H9 (cell line): ENCODE results near the gene PANK2. TPM values are rescaled to one million over a fixed set of nuclear protein-coding genes. Genes with fewer than 3 reads are reported as not detected.

Experiments used
- DNase-seq: peaks from one replicate; pipeline ENCODE4 v3.0.0-alpha.2; 2017
- H2AFZ ChIP-seq: one replicate; pipeline ENCODE4 v1.6.1; 2013; ENCODE audit warnings: mild to moderate bottlenecking, low read length, control low read depth, moderate library complexity
- H2AK5ac ChIP-seq: 2 replicates; pipeline ENCODE4 v1.6.1; 2013; ENCODE audit warnings: low read length, control low read depth, mixed read lengths; ENCODE audit not compliant: insufficient read length
- H2BK120ac ChIP-seq: one replicate; pipeline ENCODE4 v1.6.1; 2013; ENCODE audit warnings: low read depth, mild to moderate bottlenecking, low read length, control low read depth, inconsistent platforms; ENCODE audit not compliant: poor library complexity, severe bottlenecking
- H2BK12ac ChIP-seq: 2 replicates; pipeline ENCODE4 v1.6.1; 2013; ENCODE audit warnings: low read length, control low read depth, mixed read lengths, low read depth; ENCODE audit not compliant: insufficient read length
- H2BK15ac ChIP-seq: 2 replicates; pipeline ENCODE4 v1.6.1; 2013; ENCODE audit warnings: low read depth, low read length, control low read depth
- H2BK20ac ChIP-seq: one replicate; pipeline ENCODE4 v1.6.1; 2013; ENCODE audit warnings: low read depth, mild to moderate bottlenecking, low read length, control low read depth, inconsistent platforms; ENCODE audit not compliant: poor library complexity, severe bottlenecking
- H2BK5ac ChIP-seq: 2 replicates; pipeline ENCODE4 v1.6.1; 2013; ENCODE audit warnings: low read length, control low read depth, mixed read lengths; ENCODE audit not compliant: insufficient read length
- H3K14ac ChIP-seq: 2 replicates; pipeline ENCODE4 v1.6.1; 2013; ENCODE audit warnings: low read length, control low read depth; ENCODE audit not compliant: insufficient read depth
- H3K18ac ChIP-seq: 2 replicates; pipeline ENCODE4 v1.6.1; 2013; ENCODE audit warnings: low read depth, mild to moderate bottlenecking, mixed read lengths, low read length, control low read depth; ENCODE audit not compliant: insufficient read length
- H3K23ac ChIP-seq: 2 replicates; pipeline ENCODE4 v1.6.1; 2013; ENCODE audit warnings: low read length, control low read depth, mixed read lengths, low read depth; ENCODE audit not compliant: insufficient read length
- H3K23me2 ChIP-seq: 2 replicates; pipeline ENCODE4 v1.6.1; 2013; ENCODE audit warnings: low read depth, mild to moderate bottlenecking, mixed read lengths, low read length, control low read depth; ENCODE audit not compliant: insufficient read length, poor library complexity, severe bottlenecking
- H3K27ac ChIP-seq: 2 replicates; pipeline ENCODE4 v1.5.1; 2013; ENCODE audit warnings: low read length, control low read depth, mixed read lengths, low read depth; ENCODE audit not compliant: insufficient read length
- H3K27me3 ChIP-seq: 2 replicates; pipeline ENCODE4 v1.6.1; 2013; ENCODE audit warnings: low read length, control low read depth, inconsistent platforms; ENCODE audit not compliant: insufficient read depth
- H3K4ac ChIP-seq: 2 replicates; pipeline ENCODE4 v1.6.1; 2013; ENCODE audit warnings: low read depth, mild to moderate bottlenecking, control low read depth, inconsistent platforms, low read length, moderate library complexity
- H3K4me1 ChIP-seq: 2 replicates; pipeline ENCODE4 v1.6.1; 2013; ENCODE audit warnings: low read length, control low read depth, inconsistent platforms; ENCODE audit not compliant: insufficient read depth
- H3K4me2 ChIP-seq: 2 replicates; pipeline ENCODE4 v1.6.1; 2013; ENCODE audit warnings: low read length, control low read depth, mixed read lengths; ENCODE audit not compliant: insufficient read length, insufficient read depth
- H3K56ac ChIP-seq: 2 replicates; pipeline ENCODE4 v1.6.1; 2013; ENCODE audit warnings: low read depth, mild to moderate bottlenecking, mixed read lengths, low read length, control low read depth; ENCODE audit not compliant: insufficient read length
- H3K79me1 ChIP-seq: 2 replicates; pipeline ENCODE4 v1.6.1; 2013; ENCODE audit warnings: low read depth, mild to moderate bottlenecking, moderate library complexity, low read length, control low read depth, inconsistent platforms; ENCODE audit not compliant: insufficient read depth, poor library complexity, severe bottlenecking
- H3K79me2 ChIP-seq: 2 replicates; pipeline ENCODE4 v1.6.1; 2013; ENCODE audit warnings: low read length, control low read depth, inconsistent platforms; ENCODE audit not compliant: insufficient read depth
- H3K9ac ChIP-seq: 2 replicates; pipeline ENCODE4 v1.6.1; 2013; ENCODE audit warnings: low read length, control low read depth, mixed read lengths; ENCODE audit not compliant: insufficient read length; ENCODE audit errors: extremely low read depth
- H3K9me3 ChIP-seq: one replicate; pipeline ENCODE4 v1.6.1; 2013; ENCODE audit warnings: low read depth, low read length, inconsistent platforms; ENCODE audit not compliant: control insufficient read depth
- H3T11ph ChIP-seq: one replicate; pipeline ENCODE4 v1.6.1; 2013; ENCODE audit warnings: mild to moderate bottlenecking, low read length, control low read depth, inconsistent platforms
- H4K20me1 ChIP-seq: one replicate; pipeline ENCODE4 v1.6.1; 2013; ENCODE audit not compliant: control insufficient read depth, insufficient read length, insufficient read depth
- H4K5ac ChIP-seq: 2 replicates; pipeline ENCODE4 v1.6.1; 2013; ENCODE audit warnings: low read depth, mild to moderate bottlenecking, mixed read lengths, low read length, control low read depth; ENCODE audit not compliant: insufficient read length
- H4K8ac ChIP-seq: replicated peaks from 2 replicates; pipeline ENCODE4 v1.6.1; 2013; ENCODE audit warnings: low read length, control low read depth, mixed read lengths, low read depth; ENCODE audit not compliant: insufficient read length
- H4K91ac ChIP-seq: 2 replicates; pipeline ENCODE4 v1.6.1; 2013; ENCODE audit warnings: low read depth, mild to moderate bottlenecking, moderate library complexity, mixed read lengths, low read length, control low read depth; ENCODE audit not compliant: insufficient read length
- H3K27ac Mint-ChIP-seq, 3 experiments: 2 replicates in 2 of 3; 3 replicates in 1 of 3; pipeline ENCODE4 v1.8.0; 2020 to 2021; ENCODE audit warnings: mixed read lengths in 3 of 3, mild to moderate bottlenecking in 1 of 3, moderate library complexity in 1 of 3
- H3K27me3 Mint-ChIP-seq: 2 replicates; pipeline ENCODE4 v1.8.0; 2021; ENCODE audit warnings: low read depth, mild to moderate bottlenecking, moderate library complexity, mixed read lengths
- H3K36me3 Mint-ChIP-seq, 3 experiments: 2 replicates in 2 of 3; 3 replicates in 1 of 3; pipeline ENCODE4 v1.8.0; 2020 to 2021; ENCODE audit warnings: low read depth in 3 of 3, mixed read lengths in 3 of 3; ENCODE audit not compliant: insufficient read depth in 1 of 3
- H3K4me1 Mint-ChIP-seq, 2 experiments: 2 replicates each; pipeline ENCODE4 v1.8.0; 2020; ENCODE audit warnings: mixed read lengths in 2 of 2
- H3K4me3 Mint-ChIP-seq, 2 experiments: 2 replicates in 1 of 2; 3 replicates in 1 of 2; pipeline ENCODE4 v1.8.0; 2020 to 2021; ENCODE audit warnings: mild to moderate bottlenecking in 2 of 2, mixed read lengths in 2 of 2, moderate library complexity in 1 of 2
- H3K9me3 Mint-ChIP-seq, 2 experiments: 2 replicates in 1 of 2; 3 replicates in 1 of 2; pipeline ENCODE4 v1.8.0; 2020; ENCODE audit warnings: mild to moderate bottlenecking in 2 of 2, mixed read lengths in 2 of 2, moderate library complexity in 1 of 2
- whole genome bisulfite sequencing: extraction: QIAGEN DNeasy Blood & Tissue Kit; methylation state at CpG from one replicate; pipeline ENCODE4 v1.1.7; 2013; ENCODE audit warnings: missing lambda C conversion rate, low lambda C conversion rate, mixed read lengths; ENCODE audit not compliant: insufficient read length; ENCODE audit errors: extremely low coverage; 5-methylcytosine and 5-hydroxymethylcytosine counted together
- total RNA-seq: library from RNA; stranded (reverse); gene quantifications from 2 replicates; pipeline ENCODE4 v1.2.1, GENCODE V29; 2021
- TF ChIP-seq, protein P1 (sequence below): fragments of 200-600 bp; sonication (generic); conservative IDR thresholded peaks from 3 replicates; pipeline ENCODE4 v1.8.0; 2021; ENCODE audit warnings: antibody characterized with exemption, mild to moderate bottlenecking

Gene PANK2
- total RNA-seq, 1 experiment from 2014 or later, result 65.4 TPM

DNA sequence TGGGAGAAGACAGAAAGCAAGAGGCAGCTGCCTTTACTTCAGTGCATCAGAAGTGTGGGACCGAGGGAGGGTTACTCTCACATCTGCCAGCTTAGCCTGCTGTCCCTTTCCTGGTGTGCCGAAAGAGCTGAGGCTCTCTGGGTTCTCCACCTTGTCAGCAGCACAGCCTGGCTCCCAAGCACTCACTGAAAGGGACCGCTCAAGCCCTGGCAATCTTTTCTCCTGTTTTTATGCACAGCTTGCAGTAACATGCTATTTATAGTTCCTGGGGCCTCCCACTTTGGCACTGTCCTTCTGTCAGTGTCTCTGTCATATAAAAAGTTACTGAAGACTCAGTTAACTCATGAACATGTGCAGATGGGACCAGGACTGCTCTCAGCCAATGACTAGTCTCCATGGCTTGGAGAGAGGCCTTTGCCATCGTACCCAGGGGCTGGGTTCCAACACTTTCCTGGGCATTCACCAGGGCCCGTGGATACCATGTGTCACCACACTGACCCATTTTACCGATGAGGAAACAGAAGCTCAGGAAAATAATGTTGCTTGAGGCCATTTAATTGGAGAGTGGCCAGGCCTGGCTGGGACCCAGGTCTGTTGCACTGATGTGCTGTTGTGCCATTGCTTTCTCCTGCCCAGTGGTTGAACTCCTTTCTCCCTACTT lies 46.2 kb downstream of the PANK2 start:
- Histone ChIP-seq H2BK20ac (no peak overlapping the region), H3K79me1 (no peaks in the 10 kb centered on the region), H4K8ac (no peak overlapping the region), H2AK5ac (no peak overlapping the region), H3K23ac (no peak overlapping the region), H3K4me1 (no peaks in the 10 kb centered on the region), H3T11ph (no peak overlapping the region), H2BK12ac (no peak overlapping the region), H3K23me2 (no peaks in the 10 kb centered on the region), H3K4ac (no peak overlapping the region), H4K20me1 (no peaks in the 10 kb centered on the region), H3K14ac (no peak overlapping the region), H2BK5ac (no peak overlapping the region), H3K9ac (no peak overlapping the region), H3K27me3 (0 out of 2 replicates have a peak, but pooled peaks cover 1% of the 10 kb centered on the region), H3K56ac (no peak overlapping the region), H4K91ac (no peak overlapping the region), H3K18ac (no peak overlapping the region), H2AFZ (no peak overlapping the region), H2BK15ac (no peak overlapping the region), H3K9me3 (no peaks in the 10 kb centered on the region), H2BK120ac (no peak overlapping the region), H4K5ac (no peak overlapping the region), H3K4me2 (no peak overlapping the region), H3K27ac (no peak overlapping the region), H3K79me2 (no peaks in the 10 kb centered on the region)
- H3K27ac Mint-ChIP-seq, result no peak overlapping the region; a peak in 1 of 7 replicates
- TF ChIP-seq, protein P1, sequence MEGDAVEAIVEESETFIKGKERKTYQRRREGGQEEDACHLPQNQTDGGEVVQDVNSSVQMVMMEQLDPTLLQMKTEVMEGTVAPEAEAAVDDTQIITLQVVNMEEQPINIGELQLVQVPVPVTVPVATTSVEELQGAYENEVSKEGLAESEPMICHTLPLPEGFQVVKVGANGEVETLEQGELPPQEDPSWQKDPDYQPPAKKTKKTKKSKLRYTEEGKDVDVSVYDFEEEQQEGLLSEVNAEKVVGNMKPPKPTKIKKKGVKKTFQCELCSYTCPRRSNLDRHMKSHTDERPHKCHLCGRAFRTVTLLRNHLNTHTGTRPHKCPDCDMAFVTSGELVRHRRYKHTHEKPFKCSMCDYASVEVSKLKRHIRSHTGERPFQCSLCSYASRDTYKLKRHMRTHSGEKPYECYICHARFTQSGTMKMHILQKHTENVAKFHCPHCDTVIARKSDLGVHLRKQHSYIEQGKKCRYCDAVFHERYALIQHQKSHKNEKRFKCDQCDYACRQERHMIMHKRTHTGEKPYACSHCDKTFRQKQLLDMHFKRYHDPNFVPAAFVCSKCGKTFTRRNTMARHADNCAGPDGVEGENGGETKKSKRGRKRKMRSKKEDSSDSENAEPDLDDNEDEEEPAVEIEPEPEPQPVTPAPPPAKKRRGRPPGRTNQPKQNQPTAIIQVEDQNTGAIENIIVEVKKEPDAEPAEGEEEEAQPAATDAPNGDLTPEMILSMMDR, result no peak
- no peak for DNase-seq
- WGBS, result no CpG with 5 or more reads among the region's 6 CpGs
- no peaks in the 10 kb centered on the region; the same call in 1 of the 2 replicates for H3K27me3 Mint-ChIP-seq
- no peaks in the 10 kb centered on the region; a peak in 1 of 5 replicates for H3K9me3 Mint-ChIP-seq
- H3K4me3 Mint-ChIP-seq, result no peak overlapping the region
- H3K4me1 Mint-ChIP-seq, result peaks cover 2 to 6% of the 10 kb centered on the region in 2 experiments; a peak in 1 of 4 replicates
- H3K36me3 Mint-ChIP-seq, result peaks cover 9 to 22% (median 11%) of the 10 kb centered on the region in 3 experiments; a peak in 5 of 7 replicates
